HG02759 (cell line): Measurements from ENCODE around the gene TECPR1.

Experiments used
- ATAC-seq: cut with Tn5 transposase; IDR thresholded peaks from one replicate; pipeline ENCODE4 v1.9.1; 2021; ENCODE audit warnings: mild to moderate bottlenecking, moderate library complexity; ENCODE audit not compliant: unreplicated experiment

Gene TECPR1

GRCh38 chr7:98170966-98171365, 81.1 kb downstream of the TECPR1 start:
- ATAC-seq = no peak

GRCh38 chr7:98168904-98169621, 83.0 kb downstream of the TECPR1 start:
- no peak for ATAC-seq

- ATAC-seq = peak; percentile 77
Observed at GRCh38 chr7:98168181-98168903, 83.7 kb downstream of the TECPR1 start.

- ATAC-seq = no peak
Observed at GRCh38 chr7:98167653-98168052, 84.4 kb downstream of the TECPR1 start.

GRCh38 chr7:98166668-98166970, 85.4 kb downstream of the TECPR1 start:
- no peak for ATAC-seq

GRCh38 chr7:98165827-98166667, 86.0 kb downstream of the TECPR1 start:
- no peak for ATAC-seq
